Panc1 (cell line): ENCODE results near the gene RASAL1.

Experiments used
- CTCF ChIP-seq: fragments of 450-650 bp; IDR thresholded peaks from 2 replicates; pipeline ENCODE4 v1.5.1; 2017; ENCODE audit warnings: mild to moderate bottlenecking
- POLR2AphosphoS5 ChIP-seq: IDR thresholded peaks from 2 replicates; pipeline ENCODE4 v1.6.1; 2012; ENCODE audit warnings: mild to moderate bottlenecking, low read depth, low read length, moderate library complexity

GRCh38 chr12:113056381-113056630 lies 79.3 kb downstream of the RASAL1 start:
- TF ChIP-seq CTCF, result no peak
- no peak for TF ChIP-seq POLR2AphosphoS5
